Measurements from ENCODE around the gene NRG2.

GRCh38 chr5:139854029-139854605 lies 189.0 kb downstream of the NRG2 start:
- TF ChIP-seq FOSL2 (IDR thresholded peaks at IDR 0.05) (no peak), FOSL2 (CRISPR knock-in tag; IDR thresholded peaks at IDR 0.05) (no peak), CBX8 (IDR thresholded peaks at IDR 0.05) (no peak), CEBPB (IDR thresholded peaks at IDR 0.05) (no peak), CBX2 (IDR thresholded peaks at IDR 0.05; ENCODE audit: borderline replicate concordance, low read depth) (no peak)

All from A549 (cell line).